Glomerular visceral epithelial cell (primary cell): ENCODE measurements around the gene DHRSX.
"Not testable (repeated sequence)": the region's sequence is repeated elsewhere in the genome, so short reads cannot be mapped to it uniquely, and the experiment has no call there.

Experiments used
- DNase-seq: peaks from one replicate; pipeline ENCODE4 v3.0.0-alpha.2; 2016; ENCODE audit errors: extremely low spot score

DHRSX gene

GRCh38 chrX:2351999-2352995, 148.5 kb downstream of the DHRSX start:
- peak; percentile 89 for DNase-seq

DNA sequence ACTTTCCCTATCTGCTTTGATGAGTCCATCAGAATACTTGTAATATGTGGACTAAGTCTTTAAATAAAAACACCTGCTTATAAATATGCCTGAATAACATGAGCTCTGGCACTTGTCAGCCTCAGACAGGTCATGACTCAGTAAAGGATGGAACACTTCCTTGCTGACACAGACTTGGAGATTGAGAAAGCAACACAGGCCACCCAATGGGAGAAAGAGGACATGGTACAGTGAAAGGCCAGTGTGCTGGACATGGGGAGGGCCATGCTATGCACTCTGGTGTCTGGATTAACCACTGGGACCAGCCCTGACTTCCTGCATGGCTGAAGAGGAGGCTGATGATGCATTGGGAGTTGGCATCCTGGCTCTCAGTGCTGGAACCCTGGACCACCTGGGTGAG, 149.5 kb downstream of the DHRSX start:
- DNase-seq = peak; percentile 58

GRCh38 chrX:2350703-2351102, 150.1 kb downstream of the DHRSX start:
- not testable (repeated sequence) for DNase-seq

GRCh38 chrX:2350036-2350435, 150.7 kb downstream of the DHRSX start:
- DNase-seq = not testable (repeated sequence)

- DNase-seq = no peak
These were observed 152.6 kb downstream of the DHRSX start for GRCh38 chrX:2348211-2348610.

DNA sequence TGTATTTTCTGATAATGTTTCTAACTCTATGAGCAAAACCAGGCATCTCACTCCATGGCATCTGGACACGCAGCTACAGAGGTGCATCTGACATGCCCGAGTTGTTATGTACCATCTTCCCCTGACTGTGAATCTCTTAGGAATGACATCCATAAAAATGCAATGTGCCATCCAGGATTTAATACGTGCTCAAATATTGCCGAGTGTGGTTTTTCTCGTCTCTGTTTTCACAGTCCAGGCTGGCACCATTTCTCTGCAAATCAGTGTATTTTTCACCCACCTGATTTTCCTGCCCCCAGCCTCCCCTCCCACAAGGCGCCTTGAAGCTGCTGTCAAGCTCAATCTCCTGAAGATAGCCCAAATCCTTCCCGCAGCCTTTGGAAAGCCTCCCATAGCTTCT, 154.6 kb downstream of the DHRSX start:
- no peak for DNase-seq

DNA sequence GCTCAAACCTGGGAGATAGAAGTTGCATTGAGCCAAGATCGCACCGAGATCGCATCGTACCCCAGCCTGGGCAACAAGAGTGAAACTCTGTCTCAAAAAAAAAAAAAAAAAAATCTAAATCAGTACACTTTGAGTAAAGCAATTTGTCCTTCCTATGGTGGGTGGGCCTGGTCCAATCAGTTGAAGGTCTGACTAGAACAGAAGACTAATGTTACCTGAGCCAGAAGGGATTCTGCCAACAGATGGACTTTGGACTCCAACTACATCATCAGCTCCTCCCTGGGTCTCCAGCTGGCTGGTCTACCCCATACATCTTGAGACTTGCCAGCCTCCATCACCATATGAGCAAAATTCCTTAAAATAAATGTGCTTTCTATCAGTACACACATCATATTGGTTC, 155.2 kb downstream of the DHRSX start:
- DNase-seq = no peak

DNA sequence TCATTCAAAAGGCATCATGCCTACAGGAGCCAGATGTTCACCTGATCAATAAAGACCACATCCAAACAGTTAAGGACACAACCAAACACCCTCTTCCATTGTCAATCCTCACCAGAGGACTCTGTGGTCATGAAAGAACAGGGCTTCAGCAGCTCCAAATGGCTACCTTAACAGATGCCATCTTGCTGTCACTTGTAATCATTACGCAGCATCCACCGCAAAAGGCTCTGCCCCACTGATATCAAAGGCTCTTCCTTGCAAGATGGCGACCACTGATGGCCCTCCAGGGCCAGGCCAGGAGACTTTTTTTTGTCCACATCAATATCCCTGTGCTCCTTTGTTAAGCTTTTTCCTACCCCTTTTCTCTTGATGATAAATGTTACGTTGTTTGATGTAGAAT, 157.4 kb downstream of the DHRSX start:
- DNase-seq = no peak

- peak; percentile 27 for DNase-seq
These were observed 157.9 kb downstream of the DHRSX start for GRCh38 chrX:2342874-2343273.

GRCh38 chrX:2342281-2342688, 158.5 kb downstream of the DHRSX start:
- no peak for DNase-seq

DNA sequence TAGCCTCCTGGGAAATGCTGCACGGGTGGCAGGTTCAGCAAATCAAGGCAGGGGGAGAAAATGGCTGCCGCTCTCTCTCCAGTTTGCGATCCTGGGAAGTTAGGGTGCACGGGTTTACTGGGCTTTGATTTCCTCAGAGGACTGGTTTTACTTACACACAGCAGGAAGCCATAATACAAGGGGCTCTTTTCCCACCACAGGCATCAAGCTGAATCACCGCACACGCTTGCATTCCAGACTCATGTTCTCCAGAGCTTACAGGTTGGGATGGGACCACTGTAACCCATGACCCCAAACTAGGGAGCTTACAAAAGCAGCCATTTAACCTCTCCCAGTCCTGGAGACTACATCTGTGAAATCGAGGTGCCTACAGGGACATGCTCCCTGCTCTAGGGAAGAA, 159.8 kb downstream of the DHRSX start:
- no peak for DNase-seq

- no peak for DNase-seq
These were observed 164.6 kb downstream of the DHRSX start for GRCh38 chrX:2336181-2336580.

GRCh38 chrX:2334237-2334636, 166.5 kb downstream of the DHRSX start:
- no peak for DNase-seq

DNA sequence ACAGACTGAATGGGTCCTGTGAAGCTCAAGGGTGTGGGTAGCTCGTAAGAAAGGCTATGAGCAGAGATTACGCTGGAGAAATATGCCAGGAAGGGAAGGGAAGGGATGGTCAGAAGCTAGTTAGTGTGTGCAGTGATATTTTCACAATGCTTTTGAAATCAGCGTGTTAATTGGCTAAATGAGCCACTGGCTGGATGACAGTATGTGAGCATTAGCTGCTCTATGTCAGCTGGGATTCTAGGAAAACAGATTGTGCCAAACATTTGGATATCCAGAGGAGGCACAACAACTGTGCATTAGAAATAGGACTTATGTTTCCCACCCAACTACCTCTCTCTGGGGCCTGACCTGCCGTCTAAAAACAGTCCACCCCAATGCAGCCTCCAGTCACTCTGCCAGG, 168.5 kb downstream of the DHRSX start:
- no peak for DNase-seq

GRCh38 chrX:2330910-2331309, 169.9 kb downstream of the DHRSX start:
- no peak for DNase-seq

DNA sequence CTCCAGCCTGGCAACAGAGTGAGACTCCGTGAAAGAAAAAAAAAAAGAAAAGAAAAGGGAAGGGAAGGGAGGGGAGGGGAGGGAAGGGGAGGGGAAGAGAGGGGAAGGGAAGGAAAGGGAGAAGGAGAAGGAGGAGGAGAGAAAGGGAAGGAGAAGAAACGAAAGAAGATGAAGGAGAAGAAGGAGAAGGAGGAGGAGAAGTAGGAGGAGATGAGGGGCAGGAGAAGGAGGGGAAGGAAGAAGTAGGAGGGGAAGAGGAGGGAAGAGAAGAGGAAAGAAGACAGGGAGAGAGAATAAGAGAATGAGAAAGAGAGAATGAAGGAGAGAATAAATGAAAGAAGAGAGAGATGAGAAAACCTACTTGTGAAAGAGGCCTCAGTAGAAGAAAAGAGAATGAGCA, 170.3 kb downstream of the DHRSX start:
- DNase-seq = no peak

GRCh38 chrX:2327423-2327822, 173.4 kb downstream of the DHRSX start:
- DNase-seq = no peak

DNA sequence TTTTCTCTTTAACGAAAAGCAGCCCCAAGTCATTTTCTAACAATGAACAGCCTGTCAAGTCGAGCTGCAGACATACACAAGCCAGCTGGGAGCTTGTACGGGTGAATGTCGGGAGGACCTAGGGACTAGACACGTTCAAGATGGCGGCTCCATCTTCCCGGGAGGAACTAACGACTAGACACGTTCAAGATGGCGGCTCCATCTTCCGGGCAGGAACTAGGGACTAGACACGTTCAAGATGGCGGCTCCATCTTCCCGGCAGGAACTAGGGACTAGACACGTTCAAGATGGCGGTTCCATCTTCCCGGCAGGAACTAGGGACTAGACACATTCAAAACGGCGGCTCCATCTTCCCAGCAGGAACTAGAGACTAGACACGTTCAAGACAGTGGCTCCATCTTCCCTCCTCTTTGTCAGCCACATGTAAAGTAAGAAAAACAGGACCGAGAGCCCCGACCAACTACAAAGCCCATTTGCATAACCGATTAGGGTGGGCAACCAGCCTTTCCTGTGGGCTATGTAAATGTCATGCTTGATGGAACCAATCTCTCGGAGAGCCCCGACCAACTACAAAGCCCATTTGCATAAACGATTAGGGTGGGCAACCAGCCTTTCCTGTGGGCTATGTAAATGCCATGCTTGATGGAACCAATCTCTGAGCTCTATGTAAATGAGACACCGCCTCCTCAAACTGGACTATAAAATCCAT, 175.5 kb downstream of the DHRSX start:
- DNase-seq = no peak

- DNase-seq = no peak
These were observed 176.6 kb downstream of the DHRSX start for GRCh38 chrX:2324151-2324550.

GRCh38 chrX:2321411-2321810, 179.4 kb downstream of the DHRSX start:
- DNase-seq = no peak

DNA sequence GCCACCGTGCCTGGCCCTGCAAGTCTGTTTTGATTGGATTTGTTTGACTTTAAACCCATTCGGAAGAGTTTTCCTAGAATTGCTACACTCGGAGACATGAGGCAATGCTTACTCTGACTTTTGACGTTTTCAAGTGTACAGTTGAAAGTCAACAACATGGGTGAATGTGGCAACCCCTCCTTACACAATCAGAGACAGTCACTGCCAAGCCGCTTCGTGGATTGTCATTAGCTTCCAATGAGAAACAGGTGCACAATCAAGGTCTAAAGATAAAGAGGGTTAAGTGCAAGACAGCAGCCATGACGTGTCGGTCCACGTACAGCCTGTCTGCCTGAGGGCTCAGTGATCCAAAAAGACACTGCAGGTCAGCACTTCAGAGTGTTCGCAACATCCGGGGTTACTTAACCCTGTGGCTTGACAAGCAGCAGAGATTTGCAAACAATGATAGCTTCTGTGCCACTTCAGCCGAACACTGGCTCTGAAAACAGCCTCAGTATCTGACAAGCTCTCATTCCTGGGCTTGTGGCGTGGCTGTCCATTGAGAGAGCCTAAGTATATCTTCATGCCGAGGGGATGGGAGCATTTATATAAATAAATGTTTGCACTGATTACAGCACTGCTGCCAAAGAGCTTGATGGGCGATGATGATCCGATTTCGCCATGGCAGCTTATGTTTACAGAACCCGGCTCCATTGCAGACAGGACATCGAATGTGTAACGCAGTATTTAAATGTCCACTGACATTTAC, 180.0 kb downstream of the DHRSX start:
- no peak for DNase-seq

GRCh38 chrX:2320089-2320488, 180.7 kb downstream of the DHRSX start:
- DNase-seq = no peak
